ENCODE data around the gene PUM1. TPM values are rescaled to one million over a fixed set of nuclear protein-coding genes. Genes with fewer than 3 reads are reported as not detected.
A peak's percentile ranks its signal among the peaks of the same experiment; 100 is the strongest.

Gene PUM1
- total and polyA plus RNA-seq, 12 donors = 22.6 to 167 (median 91.5) TPM

GRCh38 chr1:30891227-30891552 lies 174.3 kb downstream of the PUM1 start:
- peak overlapping the region in 3 of 5 donors; percentile 68 to 78 (median 73) for H3K27ac ChIP-seq

GRCh38 chr1:30890502-30891226 lies 174.9 kb downstream of the PUM1 start:
- H3K27me3 ChIP-seq = no peaks in the 10 kb centered on the region
- H3K27ac ChIP-seq = peak overlapping the region in 3 of 5 donors; percentile 68 to 78 (median 73)
- 69 to 79% (median 73%) methylated on average over 8 to 10 of the region's 10 CpGs for WGBS, 4 donors
- H3K4me1 ChIP-seq (replicated peaks in 1 of 2) = peaks cover 54 to 56% of the 10 kb centered on the region in 2 donors
- no peak for DNase-seq
- H3K36me3 ChIP-seq (replicated peaks in 1 of 2) = no peaks in the 10 kb centered on the region
- no peak for TF ChIP-seq POLR2A (IDR thresholded peaks at IDR 0.05)
- TF ChIP-seq, protein P1, sequence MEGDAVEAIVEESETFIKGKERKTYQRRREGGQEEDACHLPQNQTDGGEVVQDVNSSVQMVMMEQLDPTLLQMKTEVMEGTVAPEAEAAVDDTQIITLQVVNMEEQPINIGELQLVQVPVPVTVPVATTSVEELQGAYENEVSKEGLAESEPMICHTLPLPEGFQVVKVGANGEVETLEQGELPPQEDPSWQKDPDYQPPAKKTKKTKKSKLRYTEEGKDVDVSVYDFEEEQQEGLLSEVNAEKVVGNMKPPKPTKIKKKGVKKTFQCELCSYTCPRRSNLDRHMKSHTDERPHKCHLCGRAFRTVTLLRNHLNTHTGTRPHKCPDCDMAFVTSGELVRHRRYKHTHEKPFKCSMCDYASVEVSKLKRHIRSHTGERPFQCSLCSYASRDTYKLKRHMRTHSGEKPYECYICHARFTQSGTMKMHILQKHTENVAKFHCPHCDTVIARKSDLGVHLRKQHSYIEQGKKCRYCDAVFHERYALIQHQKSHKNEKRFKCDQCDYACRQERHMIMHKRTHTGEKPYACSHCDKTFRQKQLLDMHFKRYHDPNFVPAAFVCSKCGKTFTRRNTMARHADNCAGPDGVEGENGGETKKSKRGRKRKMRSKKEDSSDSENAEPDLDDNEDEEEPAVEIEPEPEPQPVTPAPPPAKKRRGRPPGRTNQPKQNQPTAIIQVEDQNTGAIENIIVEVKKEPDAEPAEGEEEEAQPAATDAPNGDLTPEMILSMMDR (IDR thresholded peaks at IDR 0.05) = no peak
- no peak overlapping the region for H3K4me3 ChIP-seq
- H3K9me3 ChIP-seq (replicated peaks in 1 of 3) = no peaks in the 10 kb centered on the region
- intact Hi-C loops (cut with DNase I) = no loop called here

More at GRCh38 chr1:30891227-30891552, 174.3 kb downstream of the PUM1 start:
- DNase-seq = no peak
- intact Hi-C loops (cut with DNase I) = no loop called here
- Histone ChIP-seq H3K4me1 (replicated peaks in 1 of 2) (peaks cover 58 to 61% of the 10 kb centered on the region in 2 donors), H3K36me3 (replicated peaks in 1 of 2) (no peaks in the 10 kb centered on the region), H3K9me3 (replicated peaks in 1 of 3) (no peaks in the 10 kb centered on the region), H3K4me3 (no peak overlapping the region), H3K27me3 (no peaks in the 10 kb centered on the region)
- 87 to 91% (median 87%) methylated on average over 3 to 5 of the region's 5 CpGs for WGBS, 4 donors
- TF ChIP-seq, protein P1 (IDR thresholded peaks at IDR 0.05) = no peak
- no peak for TF ChIP-seq POLR2A (IDR thresholded peaks at IDR 0.05)

DNA sequence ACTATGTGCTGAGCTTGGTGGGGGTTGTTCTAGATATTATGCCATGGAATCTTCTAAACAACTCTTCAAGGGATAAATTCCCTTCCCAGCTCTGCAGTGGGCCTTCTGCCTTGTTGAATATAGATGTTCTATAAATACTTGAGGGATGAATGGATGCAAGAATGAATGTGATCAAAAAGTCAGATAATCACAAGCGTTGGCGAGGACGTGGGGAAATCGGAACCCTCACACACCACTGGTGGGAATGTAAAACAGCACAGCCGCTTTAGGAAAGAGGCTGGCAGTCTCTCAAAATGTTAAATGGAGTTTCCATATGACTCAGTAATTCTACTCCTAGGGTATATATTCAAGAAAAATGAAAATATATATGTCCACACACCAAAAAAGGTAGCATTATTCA lies 176.0 kb downstream of the PUM1 start:
- peaks cover 46 to 48% of the 10 kb centered on the region in 2 donors for H3K4me1 ChIP-seq (replicated peaks in 1 of 2)
- intact Hi-C loops (cut with DNase I) = no loop called here

DNA sequence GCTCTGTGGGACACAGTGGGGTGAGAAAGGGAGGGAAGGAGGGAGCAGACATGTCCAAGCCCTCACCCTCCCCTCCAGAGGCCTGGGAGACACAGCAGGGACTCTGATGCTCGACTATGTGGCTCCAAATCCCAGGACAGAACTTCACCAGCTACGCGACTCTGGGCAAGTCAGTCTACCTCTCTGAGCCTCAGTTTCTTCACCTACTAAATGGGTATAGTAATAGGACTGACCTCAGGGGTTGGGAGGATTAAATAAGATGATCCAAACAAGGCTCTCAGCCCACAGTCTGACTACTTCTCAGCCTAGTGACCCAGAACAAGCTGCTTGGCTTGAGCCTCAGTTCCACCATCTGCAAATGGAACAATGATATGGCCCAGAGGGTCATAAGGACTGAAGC lies 176.5 kb downstream of the PUM1 start:
- TF ChIP-seq, protein P1 (IDR thresholded peaks at IDR 0.05) = no peak
- TF ChIP-seq POLR2A (IDR thresholded peaks at IDR 0.05) = no peak
- no peak for DNase-seq
- peaks cover 44 to 48% of the 10 kb centered on the region in 2 donors for H3K4me1 ChIP-seq (replicated peaks in 1 of 2)
- H3K9me3 ChIP-seq (replicated peaks in 1 of 3) = no peaks in the 10 kb centered on the region
- no peak overlapping the region for H3K4me3 ChIP-seq
- H3K27me3 ChIP-seq = no peaks in the 10 kb centered on the region
- 64 to 72% (median 68%) methylated on average over 3 of the region's 3 CpGs for WGBS, 4 donors
- intact Hi-C loops (cut with DNase I) = no loop called here
- no peaks in the 10 kb centered on the region for H3K36me3 ChIP-seq (replicated peaks in 1 of 2)
- peak overlapping the region; percentile 46 to 92 (median 78) for H3K27ac ChIP-seq

More for the DNA sequence above, 176.0 kb downstream of the PUM1 start:
- Histone ChIP-seq H3K9me3 (replicated peaks in 1 of 3) (no peaks in the 10 kb centered on the region), H3K27me3 (no peaks in the 10 kb centered on the region), H3K27ac (peak overlapping the region in 3 of 5 donors; percentile 78 to 92 (median 91)), H3K4me3 (no peak overlapping the region), H3K36me3 (replicated peaks in 1 of 2) (no peaks in the 10 kb centered on the region)
- TF ChIP-seq POLR2A (IDR thresholded peaks at IDR 0.05) = no peak
- TF ChIP-seq, protein P1 (IDR thresholded peaks at IDR 0.05) = no peak
- 88 to 98% (median 92%) methylated on average over 5 of the region's 5 CpGs for WGBS, 4 donors
- DNase-seq = no peak

Measured in adrenal gland (tissue), 12 donors.